HG03066 (cell line): ENCODE results near the gene CENPM.

Source experiments
- ATAC-seq: cut with Tn5 transposase; IDR thresholded peaks from one replicate; pipeline ENCODE4 v1.9.1; 2021; ENCODE audit warnings: low read depth; ENCODE audit not compliant: unreplicated experiment

The CENPM gene

DNA sequence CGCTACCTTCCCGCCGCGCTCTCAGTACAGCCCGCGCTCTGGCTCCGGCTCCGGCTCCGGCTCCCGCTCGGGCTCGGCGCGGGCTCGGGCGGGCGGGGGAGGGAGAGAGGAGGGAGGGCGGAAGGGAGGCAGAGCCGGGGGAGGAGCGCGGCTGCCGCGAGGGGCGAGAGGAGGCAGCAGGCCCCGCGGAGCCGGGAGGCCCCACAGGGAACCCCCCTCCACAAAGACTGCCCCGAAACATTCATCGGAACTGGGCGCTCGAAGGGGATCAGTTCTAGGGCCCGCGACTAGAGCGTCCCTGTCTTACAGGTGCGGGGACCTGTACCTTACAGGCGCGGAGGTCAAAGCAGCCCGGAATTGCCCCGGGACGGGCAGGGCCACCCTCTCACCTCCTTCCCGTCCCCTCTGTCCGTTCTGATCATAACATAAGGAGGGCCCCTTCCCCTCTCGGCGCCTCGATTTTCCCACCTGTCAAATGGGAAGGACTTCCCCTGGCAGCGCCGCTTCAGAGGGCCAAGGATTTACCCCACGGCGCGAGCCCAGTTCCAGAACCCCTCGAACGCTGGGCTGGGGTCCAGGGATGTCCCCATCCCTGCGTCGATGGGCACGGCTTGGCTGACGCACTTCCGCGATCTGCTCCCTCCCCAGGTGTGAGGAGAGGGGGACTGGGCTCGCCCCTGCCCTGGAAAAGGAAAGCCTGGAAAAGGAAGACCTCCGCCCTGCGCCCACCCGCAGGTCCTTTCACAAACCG, 31.7 kb downstream of the CENPM start, which contains the start of gene SHISA8:
TSS of gene SHISA8 (minus strand) at position 40 of the 751 bp plus-strand sequence. CDS start 407 bp downstream, outside the sequence.
- ATAC-seq = peak; percentile 27

DNA sequence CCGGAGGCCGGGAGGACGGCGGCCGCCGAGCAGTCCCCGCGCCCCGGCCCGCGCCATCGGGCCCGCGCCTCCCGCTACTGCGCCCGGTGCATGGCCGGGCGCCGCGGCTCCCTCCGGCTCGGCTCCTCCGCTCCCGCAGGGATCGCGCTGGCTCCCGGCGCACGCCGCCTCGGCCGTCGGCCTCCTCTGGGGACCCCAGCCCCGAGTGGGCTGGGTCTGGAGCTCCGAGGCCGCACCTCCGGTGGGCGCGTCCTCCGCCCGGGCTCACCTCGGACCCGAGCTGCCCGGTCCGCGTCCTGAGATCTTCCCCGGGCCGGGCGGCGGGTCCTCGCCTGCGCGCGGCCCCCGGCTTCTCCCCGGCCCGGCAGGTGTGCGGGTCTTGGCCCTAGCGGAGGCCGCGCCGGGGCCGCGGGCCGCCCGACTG, 32.3 kb downstream of the CENPM start:
- no peak for ATAC-seq

DNA sequence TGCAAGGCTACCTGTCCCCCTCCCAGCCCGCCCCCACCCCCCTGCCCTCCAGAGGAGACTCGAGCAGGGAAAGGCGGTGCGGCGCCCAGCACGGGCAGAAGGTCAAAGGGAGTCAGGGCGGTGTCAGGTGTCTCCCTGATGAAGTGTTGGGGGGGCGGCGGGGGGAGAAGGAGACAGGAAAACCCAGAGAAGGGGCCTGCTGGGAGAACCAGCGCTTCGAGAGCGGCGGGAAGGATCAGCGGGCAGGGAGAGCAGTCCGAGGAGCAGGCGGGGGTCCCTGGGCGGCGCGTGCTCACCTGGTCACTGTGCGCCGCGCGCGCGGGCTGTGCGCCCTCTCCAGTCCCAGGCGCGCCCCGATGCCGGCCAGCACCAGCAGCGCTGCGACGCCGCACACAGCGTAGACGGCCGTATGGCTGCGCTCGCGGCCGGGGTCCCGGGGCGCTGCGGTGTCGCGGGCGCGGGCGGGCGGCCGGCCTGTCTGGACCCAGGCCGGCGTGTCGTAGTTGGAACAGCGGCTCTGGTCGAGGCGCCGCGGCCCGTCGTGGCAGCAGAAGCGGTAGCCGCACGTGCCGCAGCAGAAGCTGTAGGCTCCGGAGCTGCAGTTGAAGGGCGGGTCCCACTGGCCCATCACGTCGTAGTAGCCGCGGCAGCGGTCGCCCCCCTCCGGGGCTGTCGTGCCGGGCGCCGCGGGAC, 33.0 kb downstream of the CENPM start:
- ATAC-seq = no peak

DNA sequence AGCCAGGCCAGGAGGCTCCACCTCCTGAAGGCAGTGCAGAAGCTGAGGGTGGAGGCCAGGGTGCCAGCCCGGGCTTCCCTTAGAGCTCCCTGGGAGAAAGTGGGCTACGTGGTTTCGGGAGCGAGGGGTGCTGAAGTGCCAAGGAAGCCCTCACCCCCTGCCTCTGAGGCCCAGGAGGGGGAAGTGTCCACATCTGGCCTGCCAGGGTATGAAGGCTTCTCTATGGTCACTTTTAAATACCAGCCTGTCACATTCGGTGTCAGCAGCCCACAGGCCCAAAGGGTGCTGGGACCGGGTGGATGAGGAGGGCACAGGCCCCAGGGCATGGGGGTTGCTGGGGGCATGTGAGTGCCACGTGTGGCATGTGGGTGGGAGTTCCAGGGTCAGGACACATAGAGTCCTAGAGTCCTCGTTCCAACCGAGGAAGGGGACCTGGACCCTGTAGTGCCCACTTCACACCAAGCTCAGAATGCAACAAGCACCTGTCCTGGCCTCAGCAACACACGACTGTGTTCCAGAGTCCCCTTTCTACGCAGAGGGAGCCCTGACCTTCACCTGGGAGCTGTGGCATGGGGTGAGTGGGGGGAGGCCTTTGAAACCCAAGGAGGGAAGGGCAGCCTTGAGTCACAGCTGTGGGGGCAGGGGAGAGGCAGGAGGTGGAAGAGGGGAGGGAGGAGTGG, 33.8 kb downstream of the CENPM start:
- ATAC-seq = no peak

DNA sequence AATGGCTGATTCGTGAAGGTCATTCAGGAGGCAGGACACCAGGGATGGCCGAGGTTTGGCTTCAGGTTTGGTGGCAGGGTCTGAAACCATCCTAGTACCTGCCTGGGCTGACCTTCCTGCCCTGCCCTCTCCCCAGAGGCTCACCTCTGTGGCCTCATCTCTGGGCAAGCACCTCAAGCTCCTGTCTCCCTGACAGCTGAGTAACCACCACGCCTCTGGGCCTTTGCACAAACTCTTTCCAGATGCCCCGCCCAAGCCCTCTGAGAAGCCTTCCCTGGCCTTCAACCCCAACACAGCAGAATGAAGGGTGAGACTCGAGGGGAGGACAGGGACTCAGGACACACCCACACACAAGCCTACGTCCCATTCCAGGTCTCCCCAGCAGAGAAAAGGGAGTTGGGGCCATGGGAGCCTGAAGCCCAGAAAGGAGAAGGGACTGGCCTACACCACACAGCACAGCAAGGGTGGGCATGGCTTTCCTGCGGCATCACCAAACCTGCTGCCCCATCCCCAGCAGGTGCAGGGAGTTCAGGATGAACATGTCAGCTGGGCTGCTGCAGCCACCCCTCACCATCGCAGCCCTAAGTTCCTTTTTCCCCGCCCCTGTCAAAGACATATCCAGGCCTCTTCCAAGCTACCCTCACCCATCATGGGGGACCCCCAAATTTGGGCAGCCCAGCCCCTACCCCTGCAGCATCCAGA, 34.5 kb downstream of the CENPM start:
- ATAC-seq = no peak

DNA sequence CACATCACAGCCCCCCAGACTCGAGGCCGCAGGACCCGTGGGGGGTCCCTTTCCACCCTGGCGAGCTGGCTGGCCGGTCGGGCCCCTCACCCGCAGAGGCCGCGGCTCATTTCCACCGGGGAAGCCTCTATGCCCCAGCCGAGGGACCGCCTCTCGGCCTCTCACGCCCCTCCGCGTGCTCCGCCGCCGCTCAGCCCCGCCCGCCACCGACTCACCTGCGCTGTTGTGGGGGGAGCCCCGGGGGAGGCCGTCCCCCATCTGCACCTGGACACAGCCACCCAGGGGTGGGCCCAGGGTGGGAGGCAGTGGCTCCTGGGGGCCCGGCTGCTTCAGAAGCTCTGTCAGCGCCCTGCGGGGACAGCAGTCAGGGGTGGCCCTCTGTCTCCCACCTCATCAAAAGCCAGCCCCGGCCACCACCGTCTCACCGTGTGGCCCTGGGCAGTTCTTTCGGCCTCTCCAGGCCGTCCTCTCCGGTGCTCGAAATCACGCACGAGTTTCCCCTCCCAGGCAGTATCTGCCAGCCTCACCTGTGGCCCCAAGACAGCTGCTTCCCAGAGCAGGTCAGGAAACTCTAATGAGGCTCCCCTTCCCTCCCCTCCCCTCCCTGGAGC, 35.8 kb downstream of the CENPM start:
- no peak for ATAC-seq

DNA sequence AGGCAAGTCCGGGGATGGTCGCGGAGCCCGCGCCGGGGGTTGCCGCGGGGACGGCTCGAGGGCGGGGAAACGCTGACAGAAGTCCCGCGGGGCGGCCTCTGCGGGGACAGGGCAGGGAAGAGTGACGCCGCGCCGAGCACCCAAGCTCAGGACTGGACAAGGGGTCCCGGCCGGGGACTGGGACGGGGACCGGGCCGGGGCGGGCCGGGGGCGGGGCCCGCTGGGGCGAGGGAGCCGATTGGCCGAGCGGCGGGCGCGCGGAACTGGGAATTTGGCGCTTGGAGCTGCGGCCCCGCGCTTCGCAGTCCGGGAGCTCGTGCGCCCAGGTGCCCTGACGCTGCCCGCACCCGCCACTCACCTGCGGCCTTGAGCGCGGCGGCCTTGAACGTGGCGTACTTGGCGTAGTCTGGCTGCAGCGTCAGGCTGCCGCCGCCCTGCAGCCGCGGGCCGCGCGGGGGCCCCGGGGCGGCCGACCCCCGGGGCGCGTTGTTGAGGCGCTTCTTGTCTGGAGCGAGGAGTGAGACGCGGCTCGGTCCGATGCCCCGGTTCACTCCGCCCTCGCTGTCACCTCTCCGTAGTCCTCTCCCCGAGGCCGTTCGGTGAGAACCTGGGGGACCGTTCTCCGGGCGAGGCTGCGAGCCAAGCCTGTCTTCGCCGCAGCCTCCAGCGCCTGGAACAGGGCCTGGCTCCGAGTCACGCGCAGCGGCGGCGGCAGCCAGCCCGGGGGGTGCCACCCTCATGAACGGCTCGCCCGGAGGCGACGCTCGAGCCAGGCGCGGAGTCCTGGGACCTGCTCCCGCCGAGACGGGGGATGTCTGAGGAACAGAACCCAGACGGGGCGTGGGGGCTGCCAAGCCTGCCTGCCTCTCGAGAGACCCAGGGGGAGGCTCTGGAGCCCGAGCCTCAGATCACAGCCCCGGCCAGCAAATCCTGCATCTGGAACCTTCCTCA, 36.6 kb downstream of the CENPM start:
- no peak for ATAC-seq

DNA sequence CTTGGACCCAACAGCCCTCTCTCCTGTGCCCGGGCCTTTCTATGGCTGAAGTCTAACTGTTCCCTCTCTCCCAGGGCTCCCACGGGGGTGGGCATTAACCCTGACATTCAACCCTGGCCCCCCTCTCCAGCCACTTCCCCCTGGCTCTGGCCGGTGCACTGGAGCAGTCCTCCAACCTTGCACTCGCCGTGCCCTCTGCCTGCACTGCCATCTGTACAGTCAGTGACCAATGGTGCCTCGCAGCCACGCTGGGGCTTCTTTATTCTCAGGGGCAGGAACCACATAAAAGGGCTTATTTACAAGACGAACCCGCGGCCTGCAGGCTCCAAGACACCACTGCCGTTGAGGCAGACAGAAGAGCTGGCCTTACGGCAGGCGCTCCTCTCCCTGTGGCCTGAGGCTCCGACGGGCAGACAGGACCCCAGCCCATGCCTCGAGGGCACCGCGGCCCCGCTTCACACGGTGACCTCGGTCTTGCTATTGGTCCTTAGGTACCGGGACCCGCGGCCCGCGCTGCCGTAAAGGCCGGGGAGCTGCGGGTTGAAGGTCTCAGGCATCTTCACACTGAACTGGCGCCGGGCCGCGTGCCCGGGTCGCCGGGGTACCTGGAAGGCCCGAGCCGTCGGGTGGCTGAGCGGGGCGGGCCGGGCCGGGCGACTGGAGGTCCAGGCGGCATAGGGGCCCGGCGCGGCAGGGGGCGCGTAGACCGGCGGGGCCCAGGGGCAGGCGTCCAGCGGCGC, 37.5 kb downstream of the CENPM start:
- ATAC-seq = no peak

DNA sequence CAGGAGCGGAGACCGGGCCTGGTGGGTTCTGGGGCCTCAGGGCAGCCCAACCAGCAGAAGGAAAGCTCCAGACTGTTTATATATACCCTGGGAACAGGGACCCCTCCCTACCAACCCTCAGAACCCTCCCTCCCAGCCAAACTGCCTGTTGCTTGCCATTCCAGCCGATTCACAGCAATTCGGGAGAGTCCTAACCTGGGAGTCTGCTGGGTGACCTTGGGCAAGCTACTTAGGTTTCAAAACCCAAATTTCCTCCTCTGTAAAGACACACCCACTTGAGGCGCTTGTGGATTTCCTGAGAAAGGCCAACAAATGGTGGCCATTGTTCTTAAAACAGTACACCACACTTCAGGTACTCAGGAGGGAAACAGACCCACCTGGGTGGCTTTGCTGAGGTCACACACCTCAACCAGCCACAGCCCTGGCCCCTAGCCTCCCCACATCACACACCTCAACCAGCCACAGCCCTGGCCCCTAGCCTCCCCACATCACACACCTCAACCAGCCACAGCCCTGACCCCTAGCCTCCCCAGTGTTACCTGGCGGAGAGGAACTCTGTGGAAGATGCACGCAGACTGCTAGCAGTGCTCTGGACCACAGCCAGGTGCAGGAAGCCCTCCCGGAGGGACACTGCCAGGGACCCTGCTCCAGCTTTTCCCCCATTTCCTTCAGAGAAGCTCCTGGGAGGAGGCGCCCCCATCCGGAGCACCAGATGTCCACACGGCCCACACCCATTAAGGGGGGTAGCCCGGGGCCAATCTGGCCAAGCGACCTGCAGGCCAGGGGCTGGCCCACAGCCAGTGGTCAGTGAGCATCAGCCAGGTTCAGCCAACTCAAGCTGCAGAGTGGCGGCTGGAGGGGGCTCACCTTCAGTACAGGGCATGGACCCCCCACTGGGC, 38.3 kb downstream of the CENPM start:
- ATAC-seq = no peak

DNA sequence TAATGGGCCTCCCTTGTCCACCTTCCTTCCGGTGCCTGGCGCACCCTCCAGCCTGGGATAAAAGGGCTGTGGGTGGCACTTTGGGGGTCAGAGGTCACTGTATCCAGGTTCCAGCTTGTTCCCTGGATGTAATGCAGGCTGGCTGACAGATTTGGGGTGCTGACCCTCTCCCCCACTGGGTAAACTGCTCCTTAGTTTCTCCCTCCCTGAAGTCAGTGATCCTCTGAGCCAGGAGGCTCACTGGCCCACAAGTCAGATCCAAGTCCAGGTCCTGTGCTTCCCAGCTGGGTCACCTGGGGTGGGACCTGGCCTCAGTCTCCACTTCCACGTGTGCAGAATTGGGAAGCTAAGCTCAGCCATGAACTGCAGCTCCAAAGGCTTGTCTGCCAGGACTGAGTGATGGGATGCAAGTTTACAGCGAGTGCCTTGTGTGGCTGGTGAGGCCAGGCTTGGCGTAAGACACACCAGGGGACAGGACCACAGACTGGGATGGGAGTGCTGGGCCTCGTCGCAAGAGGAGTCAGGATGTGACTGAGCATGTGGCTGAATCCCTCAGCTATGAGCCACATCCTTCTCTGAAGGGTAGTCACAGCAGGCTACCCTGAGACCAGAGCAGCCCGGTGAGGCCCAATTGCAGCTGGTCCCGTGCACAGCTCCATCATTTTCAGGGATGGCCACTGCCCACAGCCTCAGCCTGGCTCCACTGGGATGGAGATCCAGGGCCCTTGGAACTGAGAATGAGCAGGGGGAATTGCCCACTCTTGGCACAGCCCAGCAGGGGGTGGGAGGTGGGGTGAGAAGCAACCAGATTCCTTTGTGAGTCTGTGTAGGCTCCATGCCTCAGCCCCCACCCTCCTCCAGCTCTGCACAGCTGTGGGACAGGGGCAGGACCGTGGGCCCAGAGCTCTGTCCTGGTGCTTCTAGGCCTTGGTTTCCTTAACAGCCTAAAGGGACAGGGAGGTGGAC, 39.2 kb downstream of the CENPM start:
- no peak for ATAC-seq

DNA sequence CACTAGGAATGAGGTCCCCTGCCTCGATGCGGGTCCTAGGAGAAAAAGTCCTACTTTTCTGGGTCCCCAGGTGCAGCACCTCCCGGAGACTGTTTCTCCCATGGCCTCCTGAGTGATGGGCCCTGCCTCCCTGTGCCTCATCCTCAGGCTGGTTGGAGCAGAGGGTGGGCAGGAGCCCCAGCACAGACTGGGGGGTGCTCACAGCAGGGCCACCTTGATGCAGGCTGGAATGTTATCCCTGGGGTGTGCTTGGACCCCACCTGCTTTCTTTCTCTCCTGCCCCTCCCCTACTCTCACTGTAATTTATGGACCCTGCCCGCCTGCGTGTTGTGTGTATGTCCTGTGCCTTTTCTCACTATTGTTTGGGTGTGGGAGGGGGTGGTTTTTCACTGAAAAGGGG, 40.1 kb downstream of the CENPM start:
- no peak for ATAC-seq

DNA sequence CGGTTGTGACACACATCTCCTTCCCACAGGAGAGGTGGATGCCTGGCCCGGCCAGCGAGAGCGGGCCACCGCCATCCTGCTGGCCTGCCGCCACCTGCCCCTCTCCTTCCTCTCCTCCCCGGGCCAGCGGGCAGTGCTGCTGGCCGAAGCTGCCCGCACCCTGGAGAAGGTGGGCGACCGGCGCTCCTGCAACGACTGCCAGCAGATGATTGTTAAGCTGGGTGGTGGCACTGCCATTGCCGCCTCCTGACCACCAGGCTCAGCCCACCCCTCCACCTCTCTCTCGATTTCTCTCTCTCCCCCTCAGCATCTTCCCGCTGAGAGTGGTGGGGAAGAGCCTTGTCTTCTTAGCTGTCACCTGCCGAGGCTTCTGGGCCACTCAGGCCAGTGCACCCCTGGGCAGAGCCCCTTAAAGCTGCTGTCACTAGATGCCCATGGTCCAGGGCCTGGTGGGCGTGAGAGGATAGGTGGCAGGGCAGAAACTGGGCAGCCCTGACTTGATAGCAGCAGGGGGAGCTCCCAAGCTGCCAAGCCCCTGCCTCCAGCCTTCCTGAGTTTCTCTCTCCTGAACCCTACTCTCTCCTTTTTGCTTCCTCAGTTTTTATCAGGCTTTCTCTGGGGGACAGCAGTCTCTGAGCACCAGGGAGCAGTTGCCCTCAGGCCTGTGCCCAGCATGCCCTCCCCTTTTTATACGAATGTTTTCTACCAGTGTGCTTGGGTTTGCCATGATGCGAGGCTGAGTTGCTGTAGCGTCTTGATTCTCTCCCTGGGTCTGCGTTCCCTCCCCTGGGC, 41.3 kb downstream of the CENPM start:
- ATAC-seq = no peak

DNA sequence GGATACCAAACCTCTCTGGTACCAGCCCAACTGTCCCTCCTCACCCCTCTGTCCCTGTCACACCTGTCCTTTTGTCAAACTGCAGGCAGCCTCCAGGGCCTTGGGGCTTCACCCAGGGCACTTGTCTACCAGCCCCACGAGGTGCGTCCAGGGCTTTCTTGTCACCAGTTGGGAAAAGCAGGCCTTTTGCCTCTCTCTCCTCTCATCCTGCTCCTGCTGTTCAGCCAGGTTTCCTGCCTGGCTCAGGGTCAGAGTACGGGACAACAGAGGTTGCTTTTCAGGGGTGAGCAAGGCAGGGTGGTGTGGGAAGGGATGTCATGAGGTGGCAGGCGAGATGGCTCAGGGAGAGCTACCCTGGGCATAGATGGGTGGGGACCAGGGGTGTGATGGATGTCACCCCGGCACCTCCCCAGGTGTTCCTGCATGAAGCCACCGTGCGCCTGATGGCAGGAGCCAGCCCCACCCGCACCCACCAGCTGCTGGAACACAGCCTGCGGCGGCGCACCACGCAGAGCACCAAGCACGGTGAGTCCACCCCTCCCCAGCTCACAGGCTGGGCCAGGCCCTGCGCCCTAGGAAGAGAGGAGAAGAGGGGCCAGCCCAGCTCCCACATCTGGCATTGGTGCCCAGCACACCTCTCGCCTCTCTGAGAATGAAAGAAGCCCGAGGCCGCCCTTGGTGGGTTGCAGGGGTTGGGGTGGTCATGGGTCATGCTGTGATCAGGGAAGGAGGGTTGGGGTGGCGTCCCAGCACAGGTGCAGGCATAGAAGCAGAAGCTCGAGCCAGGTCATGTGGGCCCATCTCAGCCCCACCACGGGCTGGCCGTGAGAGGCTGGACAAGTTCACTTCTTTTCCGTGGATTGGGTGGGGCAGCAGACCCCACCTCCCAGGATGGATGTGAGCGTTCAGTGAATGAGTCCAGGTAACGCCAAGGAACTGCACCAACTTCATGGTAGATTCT, 42.2 kb downstream of the CENPM start:
- no peak for ATAC-seq

DNA sequence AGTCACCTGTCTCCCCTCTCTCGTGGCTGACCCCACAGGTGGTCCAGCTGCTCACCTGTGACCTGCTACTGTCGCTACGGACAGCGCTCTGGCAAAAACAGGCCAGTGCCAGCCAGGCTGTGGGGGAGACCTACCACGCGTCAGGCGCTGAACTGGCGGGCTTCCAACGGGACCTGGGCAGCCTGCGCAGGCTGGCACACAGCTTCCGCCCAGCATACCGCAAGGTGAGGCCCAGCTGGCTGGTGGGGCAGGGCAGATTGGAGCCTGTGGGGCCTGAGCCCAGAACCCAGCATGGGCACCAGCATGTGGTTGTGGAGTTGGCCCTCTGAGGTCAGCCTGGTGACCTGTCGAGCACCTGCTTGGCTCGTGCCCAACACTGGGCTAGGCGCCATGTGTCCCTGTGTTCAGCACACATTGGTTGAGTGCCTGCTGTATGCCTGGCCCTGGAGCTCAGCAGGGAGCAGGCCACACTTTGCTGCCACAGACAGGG, 44.0 kb downstream of the CENPM start:
- ATAC-seq = no peak

DNA sequence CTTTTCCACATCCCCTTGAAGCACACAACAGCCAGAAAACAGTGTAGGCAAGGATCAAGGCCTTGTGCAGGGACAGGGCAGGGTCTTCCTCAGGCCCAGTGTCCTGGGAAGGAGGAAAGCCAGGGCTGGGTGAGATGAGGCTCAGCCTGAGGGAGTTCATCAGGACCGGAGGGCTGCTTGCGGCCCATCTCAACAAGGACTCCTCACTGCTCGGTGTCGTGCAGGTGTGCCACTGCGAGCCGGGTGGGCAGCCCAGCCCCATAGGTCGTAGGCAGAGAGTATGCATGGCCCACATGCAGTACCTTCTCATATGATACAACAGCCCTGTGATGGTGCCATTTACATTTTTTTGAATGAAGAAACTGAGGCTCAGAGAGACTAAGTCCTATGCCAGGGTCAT, 44.9 kb downstream of the CENPM start:
- ATAC-seq = no peak
